Sigmoid colon (tissue), 7 donors: ENCODE results near the gene VCAN. TPM values are rescaled to one million over a fixed set of nuclear protein-coding genes. Genes with fewer than 3 reads are reported as not detected.

ENCODE experiments used
- DNase-seq: peaks from one replicate; pipeline ENCODE4 v3.0.0-alpha.2; 2019
- H3K27ac ChIP-seq, 4 donors: fragments of 200-600 bp; sonication (generic); one replicate each; pipeline ENCODE4 v1.5.1; 2016 to 2019; ENCODE audit warnings: mild to moderate bottlenecking in 1 of 4
- H3K27me3 ChIP-seq, 3 donors: fragments of 200-600 bp; sonication (generic); one replicate each; pipeline ENCODE4 v1.5.1; 2019; ENCODE audit warnings: mild to moderate bottlenecking in 1 of 3
- H3K36me3 ChIP-seq, 4 donors: fragments of 200-600 bp; sonication (generic); one replicate each; pipeline ENCODE4 v1.5.1; 2016 to 2019
- H3K4me1 ChIP-seq, 4 donors: fragments of 200-600 bp; sonication (generic); one replicate each; pipeline ENCODE4 v1.5.1; 2017 to 2019
- H3K4me3 ChIP-seq, 4 donors: fragments of 200-600 bp; sonication (generic); one replicate each; pipeline ENCODE4 v1.5.1; 2017 to 2019; ENCODE audit warnings: mild to moderate bottlenecking in 2 of 4, moderate library complexity in 1 of 4
- H3K9me3 ChIP-seq, 4 donors: fragments of 200-600 bp in 3 of 4; sonication (generic) in 3 of 4; one replicate each; pipeline versions ENCODE4 v1.5.1 to v1.6.1; 2013 to 2019
- CTCF ChIP-seq, 4 experiments: fragments of 450-650 bp in 3 of 4; fragments of 200-600 bp in 1 of 4; IDR thresholded peaks; one replicate each; pipeline ENCODE4 v1.5.1; 2016 to 2019; ENCODE audit warnings: antibody characterized with exemption in 4 of 4, mild to moderate bottlenecking in 3 of 4, moderate library complexity in 2 of 4
- EP300 ChIP-seq, 4 donors: sonication (generic); formaldehyde crosslinking; IDR thresholded peaks; one replicate each; pipeline ENCODE4 v1.6.1; 2017; ENCODE audit warnings: antibody characterized with exemption in 4 of 4
- POLR2A ChIP-seq, 2 donors: fragments of 450-650 bp; IDR thresholded peaks; one replicate each; pipeline ENCODE4 v1.6.1; 2016; ENCODE audit warnings: antibody characterized with exemption in 2 of 2, mild to moderate bottlenecking in 2 of 2, moderate library complexity in 2 of 2
- POLR2AphosphoS5 ChIP-seq, 4 donors: sonication (generic); formaldehyde crosslinking; IDR thresholded peaks; one replicate each; pipeline ENCODE4 v1.6.1; 2017; ENCODE audit warnings: antibody characterized with exemption in 4 of 4
- WGBS, 2 donors: extraction: QIAGEN DNeasy Blood & Tissue Kit; methylation state at CpG; one replicate each; pipeline ENCODE4 v1.1.7; 2013; 5-methylcytosine and 5-hydroxymethylcytosine counted together
- intact Hi-C: fragments of 100-400 bp; cut with DNase I; formaldehyde crosslinking; loops from one replicate; pipeline ENCODE4 v1.15.1; 2023
- polyA plus RNA-seq, 3 donors: library from polyadenylated mRNA; stranded (reverse); fragments of 200-250 nt; gene quantifications; one replicate each; pipeline ENCODE4 v1.2.3, GENCODE V29; 2013
- total RNA-seq, 4 donors: library from RNA; depleted of rRNA; stranded (reverse); fragments of >200 nt; gene quantifications; one replicate each; pipeline ENCODE4 v1.1.0, GENCODE V29; 2016
- donor health status: healthy with polysubstance abuse.
- donor health status: Bipolar disorder and iron deficiency.
- donor health status: healthy.

VCAN gene
- total and polyA plus RNA-seq, 7 donors = 0.69 to 115 (median 37.5) TPM

GRCh38 chr5:83472508-83473345 lies 1.2 kb downstream of the VCAN start:
- H3K9me3 ChIP-seq = no peaks in the 10 kb centered on the region
- no peaks in the 10 kb centered on the region for H3K36me3 ChIP-seq
- peak overlapping the region; percentile 31 to 51 (median 44) for H3K4me3 ChIP-seq
- peaks cover 0 to 40% (median 33%) of the 10 kb centered on the region in 4 donors for H3K4me1 ChIP-seq
- intact Hi-C loops = loop anchor here (5.0 kb wide), 3 partner anchors 90 to 1120 kb away; no protein-coding TSS in a partner anchor
- peaks cover 0 to 87% (median 37%) of the 10 kb centered on the region in 3 donors for H3K27me3 ChIP-seq
- DNase-seq = peak; percentile 83
- TF ChIP-seq CTCF (IDR thresholded peaks at IDR 0.05) (no peak), POLR2A (IDR thresholded peaks at IDR 0.05) (no peak), EP300 (IDR thresholded peaks at IDR 0.05) (no peak), POLR2AphosphoS5 (IDR thresholded peaks at IDR 0.05) (peak in 1 of 4 donors; percentile 3)
- H3K27ac ChIP-seq = peak overlapping the region; percentile 66 to 72 (median 70)
- WGBS, 2 donors = 1 to 3% methylated on average over 54 of the region's 54 CpGs

- WGBS, 2 donors = 1 to 2% methylated on average over 42 of the region's 42 CpGs
- Histone ChIP-seq H3K4me1 (peaks cover 0 to 40% (median 33%) of the 10 kb centered on the region in 4 donors), H3K27me3 (peaks cover 0 to 87% (median 37%) of the 10 kb centered on the region in 3 donors), H3K9me3 (no peaks in the 10 kb centered on the region), H3K36me3 (no peaks in the 10 kb centered on the region), H3K27ac (peak overlapping the region; percentile 69 to 76 (median 72)), H3K4me3 (peak overlapping the region; percentile 31 to 51 (median 44))
- peak; percentile 96 for DNase-seq
- TF ChIP-seq EP300 (IDR thresholded peaks at IDR 0.05) = peak in 1 of 4 donors; percentile 18
- TF ChIP-seq CTCF (IDR thresholded peaks at IDR 0.05) = peak in 3 of 4 experiments; percentile 51 to 58 (median 58)
- TF ChIP-seq POLR2AphosphoS5 (IDR thresholded peaks at IDR 0.05) = peak; percentile 44 to 90 (median 55)
- TF ChIP-seq POLR2A (IDR thresholded peaks at IDR 0.05) = peak; percentile 15 to 35
- intact Hi-C loops = loop anchor here (5.0 kb wide), 3 partner anchors 89 to 1121 kb away; no protein-coding TSS in a partner anchor
Observed at GRCh38 chr5:83473346-83474160, 2.0 kb downstream of the VCAN start.

- intact Hi-C loops = loop anchor here (5.0 kb wide), 3 partner anchors 88 to 1122 kb away; no protein-coding TSS in a partner anchor
- TF ChIP-seq POLR2AphosphoS5 (IDR thresholded peaks at IDR 0.05) (peak in 3 of 4 donors; percentile 45 to 71 (median 57)), CTCF (IDR thresholded peaks at IDR 0.05) (no peak), EP300 (IDR thresholded peaks at IDR 0.05) (no peak), POLR2A (IDR thresholded peaks at IDR 0.05) (peak in 1 of 2 donors; percentile 14)
- 0% methylated on average over 46 of the region's 46 CpGs for WGBS, 2 donors
- H3K9me3 ChIP-seq = no peaks in the 10 kb centered on the region
- H3K27ac ChIP-seq = peak overlapping the region; percentile 69 to 76 (median 72)
- peak overlapping the region; percentile 31 to 51 (median 44) for H3K4me3 ChIP-seq
- H3K4me1 ChIP-seq = peaks cover 0 to 40% (median 33%) of the 10 kb centered on the region in 4 donors
- peak; percentile 92 for DNase-seq
- H3K27me3 ChIP-seq = peaks cover 0 to 80% (median 37%) of the 10 kb centered on the region in 3 donors
- no peaks in the 10 kb centered on the region for H3K36me3 ChIP-seq
Observed at GRCh38 chr5:83474161-83474796, 2.7 kb downstream of the VCAN start.

GRCh38 chr5:83474991-83475390 lies 3.4 kb downstream of the VCAN start:
- no peaks in the 10 kb centered on the region for H3K9me3 ChIP-seq
- H3K4me3 ChIP-seq = peak overlapping the region; percentile 31 to 51 (median 44)
- H3K27ac ChIP-seq = peak overlapping the region; percentile 69 to 76 (median 72)
- 12 to 15% methylated on average over 8 of the region's 8 CpGs for WGBS, 2 donors
- DNase-seq = no peak
- peaks cover 0 to 76% (median 34%) of the 10 kb centered on the region in 3 donors for H3K27me3 ChIP-seq
- no peaks in the 10 kb centered on the region for H3K36me3 ChIP-seq
- intact Hi-C loops = loop anchor here (5.0 kb wide), 3 partner anchors 87 to 1123 kb away; no protein-coding TSS in a partner anchor
- H3K4me1 ChIP-seq = peaks cover 0 to 40% (median 33%) of the 10 kb centered on the region in 4 donors
- no peak for TF ChIP-seq POLR2AphosphoS5 (IDR thresholded peaks at IDR 0.05)
